Activated CD4-positive, alpha-beta T cell treated with anti-CD3 and anti-CD28 coated beads, Interleukin-2, amount 50 U/mL, for 1 hour (primary cell): ENCODE measurements around the gene CHI3L1.

ENCODE experiments used
- DNase-seq: peaks from one replicate; pipeline ENCODE4 v3.0.0-alpha.2; 2020

CHI3L1 gene

DNA sequence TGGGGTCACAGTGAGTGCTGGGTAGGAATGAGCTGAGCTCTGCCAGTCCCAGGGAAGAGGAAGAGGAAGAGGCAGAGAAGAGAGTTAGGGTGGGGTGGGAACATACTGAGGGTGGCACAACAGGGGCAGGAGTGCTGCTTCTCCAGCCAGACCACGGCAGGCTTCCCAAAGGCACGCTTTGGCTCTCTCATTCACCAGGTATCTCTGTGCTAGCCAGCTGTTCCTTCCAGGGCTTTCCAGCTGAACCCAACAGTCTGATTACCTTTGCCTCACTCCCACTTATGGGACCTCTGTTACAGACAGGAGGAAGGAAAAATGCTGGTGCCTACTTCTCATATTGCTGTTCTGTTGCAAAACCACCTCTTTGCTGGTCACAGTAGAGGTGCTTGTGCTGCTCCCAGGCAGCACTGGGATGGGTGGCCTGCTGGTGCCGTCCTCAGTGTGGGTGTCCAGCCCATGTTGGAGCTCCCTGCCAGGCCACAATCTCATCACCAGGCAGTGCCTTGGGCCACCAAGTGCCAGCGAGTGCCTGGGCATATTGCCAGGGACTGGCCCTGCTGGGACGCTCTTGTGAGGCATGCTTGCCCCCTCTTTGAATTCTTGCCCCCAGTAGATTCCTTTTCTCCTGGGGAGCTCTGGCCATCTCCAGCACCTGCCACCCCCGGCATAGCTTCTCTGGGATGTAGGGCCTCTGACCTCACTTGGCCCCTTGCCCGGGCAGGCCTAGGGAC lies 56.8 kb downstream of the CHI3L1 start:
- no peak for DNase-seq
